H1 (cell line): ENCODE measurements around the gene TLE4. TPM values are rescaled to one million over a fixed set of nuclear protein-coding genes. Genes with fewer than 3 reads are reported as not detected.

ENCODE experiments used
- CTCF ChIA-PET: fragments of 300-600 bp; sonication (Branson Sonifier 250); formaldehyde crosslinking; loops from one replicate; lab custom pipeline; 2021; ENCODE audit not compliant: partially characterized antibody; lab: Charles Lee
- POLR2A ChIA-PET: fragments of 300-600 bp; sonication (Branson Sonifier 250); formaldehyde crosslinking; loops from one replicate; lab custom pipeline; 2021; ENCODE audit warnings: inconsistent platforms; ENCODE audit not compliant: partially characterized antibody; lab: Charles Lee
- DNase-seq, 2 experiments: peaks; one replicate each; pipeline versions ENCODE4 v3.0.0 to v3.0.0-alpha.2; 2010 to 2022; ENCODE audit warnings: low spot score in 2 of 2, low read depth in 1 of 2, mixed read lengths in 1 of 2
- FAIRE-seq: peaks from 2 replicates; lab custom pipeline; 2011; peaks lifted over from hg19 to GRCh38; lab: Jason Lieb, UNC
- H2AFZ ChIP-seq: 2 replicates; pipeline ENCODE4 v1.8.1; 2012; ENCODE audit warnings: low read length, inconsistent platforms
- H2AK5ac ChIP-seq: 2 replicates; pipeline ENCODE4 v1.6.1; 2013; ENCODE audit warnings: low read depth, low read length
- H2BK120ac ChIP-seq: replicated peaks from 2 replicates; pipeline ENCODE3; 2013; ENCODE audit warnings: low read depth, low read length, inconsistent platforms
- H2BK12ac ChIP-seq: 2 replicates; pipeline ENCODE4 v1.6.1; 2013; ENCODE audit warnings: low read depth, low read length
- H2BK15ac ChIP-seq: 2 replicates; pipeline ENCODE4 v1.6.1; 2013; ENCODE audit warnings: low read length
- H2BK20ac ChIP-seq: 2 replicates; pipeline ENCODE4 v1.6.1; 2013; ENCODE audit warnings: low read length
- H2BK5ac ChIP-seq: 2 replicates; pipeline ENCODE4 v1.6.1; 2013; ENCODE audit warnings: low read depth, low read length
- H3K14ac ChIP-seq: 2 replicates; pipeline ENCODE4 v1.6.1; 2013; ENCODE audit warnings: inconsistent platforms; ENCODE audit not compliant: insufficient read length
- H3K18ac ChIP-seq: 2 replicates; pipeline ENCODE4 v1.6.1; 2013; ENCODE audit warnings: low read length; ENCODE audit errors: extremely low read depth
- H3K23ac ChIP-seq: 2 replicates; pipeline ENCODE4 v1.6.1; 2013; ENCODE audit warnings: inconsistent platforms; ENCODE audit not compliant: insufficient read length
- H3K23me2 ChIP-seq: 2 replicates; pipeline ENCODE4 v1.6.1; 2013; ENCODE audit warnings: low read depth, low read length
- H3K27ac ChIP-seq: 2 replicates; pipeline ENCODE4 v1.6.1; 2011; ENCODE audit warnings: low read depth, low read length, inconsistent platforms
- H3K27me3 ChIP-seq, 4 experiments: replicated peaks in 1 of 4; 1 replicate in 1 of 4; 2 replicates in 3 of 4; pipeline versions ENCODE4 v1.6.1 to v1.8.1; 2011 to 2013; ENCODE audit warnings: low read length in 3 of 4, mild to moderate bottlenecking in 3 of 4, inconsistent platforms in 2 of 4, mixed read lengths in 2 of 4, moderate library complexity in 1 of 4; ENCODE audit not compliant: control insufficient read depth in 3 of 4, insufficient read depth in 3 of 4; ENCODE audit errors: extremely low read depth in 1 of 4
- H3K36me3 ChIP-seq, 4 experiments: 2 replicates each; pipeline versions ENCODE4 v1.6.1 to v1.8.1; 2011 to 2013; ENCODE audit warnings: mild to moderate bottlenecking in 4 of 4, low read length in 3 of 4, moderate library complexity in 2 of 4, control low read depth in 1 of 4, inconsistent platforms in 1 of 4; ENCODE audit not compliant: insufficient read depth in 4 of 4, control insufficient read depth in 2 of 4
- H3K4ac ChIP-seq: replicated peaks from 2 replicates; pipeline ENCODE3; 2013; ENCODE audit warnings: low read length, low read depth, mixed read lengths, inconsistent platforms; ENCODE audit not compliant: insufficient read length
- H3K4me1 ChIP-seq, 4 experiments: replicated peaks in 1 of 4; 1 replicate in 1 of 4; 2 replicates in 3 of 4; pipeline versions ENCODE4 v1.6.1 to v1.8.1; 2011 to 2013; ENCODE audit warnings: low read length in 3 of 4, inconsistent platforms in 2 of 4, mixed read lengths in 1 of 4; ENCODE audit not compliant: insufficient read depth in 4 of 4, control insufficient read depth in 3 of 4
- H3K4me2 ChIP-seq, 2 experiments: 2 replicates each; pipeline versions ENCODE4 v1.6.1 to v1.8.1; 2011 to 2013; ENCODE audit warnings: low read depth in 2 of 2, low read length in 2 of 2, control low read depth in 1 of 2, inconsistent platforms in 1 of 2, mild to moderate bottlenecking in 1 of 2; ENCODE audit not compliant: insufficient read depth in 1 of 2
- H3K4me3 ChIP-seq, 4 experiments: fragments of 200-600, 300-600 bp in 1 of 4; sonication (generic), shearing (Covaris generic), sonication (Bioruptor Twin) in 1 of 4; 2 replicates each; pipeline versions ENCODE4 v1.5.1 to v1.8.1; 2011 to 2016; ENCODE audit warnings: low read length in 4 of 4, low read depth in 3 of 4, control low read depth in 2 of 4, inconsistent platforms in 2 of 4, mild to moderate bottlenecking in 2 of 4, mixed read lengths in 1 of 4, moderate library complexity in 1 of 4; ENCODE audit not compliant: insufficient read depth in 2 of 4; ENCODE audit errors: extremely low read depth in 1 of 4
- H3K56ac ChIP-seq: replicated peaks from 2 replicates; pipeline ENCODE3; 2013; ENCODE audit warnings: low read depth, mild to moderate bottlenecking, mixed read lengths, low read length, inconsistent platforms; ENCODE audit not compliant: insufficient read length
- H3K79me1 ChIP-seq: 2 replicates; pipeline ENCODE4 v1.6.1; 2013; ENCODE audit warnings: low read depth, low read length, control low read depth
- H3K79me2 ChIP-seq, 2 experiments: 2 replicates each; pipeline versions ENCODE4 v1.6.1 to v1.8.1; 2012 to 2013; ENCODE audit warnings: low read length in 2 of 2, mild to moderate bottlenecking in 2 of 2, inconsistent platforms in 1 of 2; ENCODE audit not compliant: insufficient read depth in 2 of 2, control insufficient read depth in 1 of 2
- H3K9ac ChIP-seq, 4 experiments: replicated peaks in 1 of 4; 1 replicate in 1 of 4; 2 replicates in 3 of 4; pipeline versions ENCODE4 v1.6.1 to v1.8.1; 2011 to 2013; ENCODE audit warnings: low read depth in 3 of 4, low read length in 3 of 4, control low read depth in 2 of 4, mild to moderate bottlenecking in 2 of 4, moderate library complexity in 2 of 4, inconsistent platforms in 1 of 4; ENCODE audit errors: extremely low read depth in 1 of 4
- H3K9me3 ChIP-seq, 2 experiments: 2 replicates each; pipeline versions ENCODE4 v1.6.1 to v1.8.1; 2012 to 2013; ENCODE audit warnings: mild to moderate bottlenecking in 2 of 2, moderate library complexity in 2 of 2, control low read depth in 1 of 2, inconsistent platforms in 1 of 2, low read depth in 1 of 2, low read length in 1 of 2, mixed read lengths in 1 of 2; ENCODE audit not compliant: insufficient read depth in 2 of 2
- H4K20me1 ChIP-seq, 2 experiments: replicated peaks in 1 of 2; 2 replicates each; pipeline versions ENCODE3 to v1.8.1; 2011 to 2013; ENCODE audit warnings: inconsistent platforms in 2 of 2, low read length in 2 of 2, mild to moderate bottlenecking in 1 of 2; ENCODE audit not compliant: insufficient read depth in 2 of 2, control insufficient read depth in 1 of 2
- H4K5ac ChIP-seq: 2 replicates; pipeline ENCODE4 v1.6.1; 2013; ENCODE audit warnings: low read length, low read depth, mixed read lengths, inconsistent platforms; ENCODE audit not compliant: insufficient read length
- H4K8ac ChIP-seq: 2 replicates; pipeline ENCODE4 v1.8.0; 2013; ENCODE audit warnings: mild to moderate bottlenecking, moderate library complexity, low read length, inconsistent platforms; ENCODE audit not compliant: insufficient read depth; ENCODE audit errors: extremely low read depth
- H4K91ac ChIP-seq: replicated peaks from 2 replicates; pipeline ENCODE3; 2013; ENCODE audit warnings: low read length, mixed read lengths, inconsistent platforms; ENCODE audit not compliant: insufficient read length
- BACH1 ChIP-seq: IDR thresholded peaks from 2 replicates; pipeline ENCODE4 v1.6.1; 2012; ENCODE audit warnings: low read length, improper control_type of control experiment
- CEBPB ChIP-seq: IDR thresholded peaks from 2 replicates; pipeline ENCODE4 v1.6.1; 2012; ENCODE audit warnings: low read depth, low read length
- EGR1 ChIP-seq: IDR thresholded peaks from 2 replicates; pipeline ENCODE4 v1.6.1; 2011; ENCODE audit warnings: low read depth, low read length, borderline replicate concordance
- HDAC6 ChIP-seq: IDR thresholded peaks from one replicate; pipeline ENCODE4 v1.7.1; 2012; ENCODE audit warnings: low read depth, mild to moderate bottlenecking, inconsistent platforms, low read length, moderate library complexity
- JUN ChIP-seq: IDR thresholded peaks from 2 replicates; pipeline ENCODE4 v1.6.1; 2011; ENCODE audit warnings: low read depth, mild to moderate bottlenecking, improper control_type of control experiment, low read length
- JUND ChIP-seq: IDR thresholded peaks from 2 replicates; pipeline ENCODE4 v1.6.1; 2011; ENCODE audit warnings: mild to moderate bottlenecking, improper control_type of control experiment, low read length
- NRF1 ChIP-seq: IDR thresholded peaks from 2 replicates; pipeline ENCODE4 v1.6.1; 2011; ENCODE audit warnings: mild to moderate bottlenecking, low read depth, low read length, improper control_type of control experiment
- RXRA ChIP-seq: IDR thresholded peaks from 2 replicates; pipeline ENCODE4 v1.6.1; 2011; ENCODE audit warnings: low read depth, mild to moderate bottlenecking, low read length, moderate library complexity; ENCODE audit not compliant: insufficient read depth
- YY1 ChIP-seq: IDR thresholded peaks from 2 replicates; pipeline ENCODE4 v1.6.1; 2011; ENCODE audit warnings: low read depth, mild to moderate bottlenecking, low read length
- WGBS, 2 experiments: shearing (Covaris generic) in 1 of 2; methylation state at CpG; one replicate each; pipeline versions ENCODE4 v1.1.6 to v1.1.7; 2013 to 2015; ENCODE audit warnings: low lambda C conversion rate in 2 of 2, mixed read lengths in 2 of 2, inconsistent platforms in 1 of 2, low coverage in 1 of 2, missing lambda C conversion rate in 1 of 2; ENCODE audit not compliant: insufficient replicate concordance in 2 of 2, insufficient coverage in 1 of 2, insufficient read length in 1 of 2; ENCODE audit errors: extremely low coverage in 1 of 2, missing lambda C conversion rate in 1 of 2; 5-methylcytosine and 5-hydroxymethylcytosine counted together
- polyA plus RNA-seq, 7 experiments: library from polyadenylated mRNA; depleted of rRNA in 3 of 7; stranded (reverse) in 5 of 7; unstranded in 2 of 7; fragments of >200 nt in 5 of 7; fragments of 200-250 nt in 2 of 7; gene quantifications; 1 replicate in 5 of 7; 2 replicates in 1 of 7; 4 replicates in 1 of 7; pipeline versions ENCODE4 v1.2.1 to v1.2.3, GENCODE V29; 2011 to 2013; ENCODE audit warnings: missing spikeins in 2 of 7, mixed read lengths in 2 of 7
- total RNA-seq: library from RNA; stranded (reverse); fragmentation: NEBNext Ultra II Directional; extraction: Animal tissue kit (Norgen Biotek cat#: 25700); gene quantifications from 2 replicates; pipeline ENCODE4 v1.2.1, GENCODE V29; 2021

TLE4 gene
- total and polyA plus RNA-seq, 2 of the 8 experiments (the other 6 are each of a cell fraction or from before 2014, with no cell fraction given) = 32.4 to 36.9 TPM

DNA sequence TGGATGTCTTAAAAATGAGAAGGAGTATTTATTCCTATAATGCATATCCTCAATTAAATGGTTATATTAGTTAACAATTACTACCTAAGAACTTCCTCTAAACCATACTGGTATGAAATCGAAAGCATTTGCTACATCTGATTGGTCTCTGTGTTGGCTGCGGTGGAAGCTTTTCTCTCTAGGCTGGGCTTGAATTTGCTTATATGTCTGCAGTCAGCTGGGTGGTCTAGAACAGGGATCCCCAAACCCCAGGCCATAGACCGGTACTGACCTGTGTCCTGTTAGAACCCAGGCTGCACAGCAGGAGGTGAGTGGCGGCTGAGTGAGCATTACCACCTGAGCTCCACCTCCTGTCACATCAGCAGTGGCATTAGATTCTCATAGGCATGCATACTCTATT is 112.3 kb downstream of the TLE4 start:
- Histone ChIP-seq H4K91ac (no peak overlapping the region), H2BK120ac (no peak overlapping the region), H3K23me2 (peaks cover 2% of the 10 kb centered on the region; the same call in 1 of the 2 replicates), H2AK5ac (no peak overlapping the region), H3K56ac (no peak overlapping the region), H2AFZ (no peak overlapping the region), H3K79me1 (no peaks in the 10 kb centered on the region), H3K9ac (no peak overlapping the region), H4K8ac (no peak overlapping the region), H3K4me1 (peaks cover 0 to 5% (median 0%) of the 10 kb centered on the region in 4 experiments; a peak in 2 of 7 replicates), H3K18ac (no peak overlapping the region), H2BK15ac (no peak overlapping the region), H2BK5ac (no peak overlapping the region), H4K20me1 (no peaks in the 10 kb centered on the region), H4K5ac (no peak overlapping the region), H3K23ac (no peak overlapping the region), H3K27me3 (no peaks in the 10 kb centered on the region), H3K79me2 (no peaks in the 10 kb centered on the region), H3K4ac (no peak overlapping the region), H3K14ac (no peak overlapping the region), H2BK20ac (no peak overlapping the region), H3K4me3 (no peak overlapping the region), H3K9me3 (no peaks in the 10 kb centered on the region), H2BK12ac (no peak overlapping the region), H3K27ac (no peak overlapping the region), H3K4me2 (no peak overlapping the region), H3K36me3 (peaks cover 0 to 6% (median 0%) of the 10 kb centered on the region in 4 experiments; a peak in 2 of 8 replicates)
- DNase-seq = no peak
- WGBS, 2 experiments = 96% methylated on average over 4 of the region's 4 CpGs; no CpG with 5 or more reads in 1 of the 2 experiments
- CTCF ChIA-PET = no interaction called here
- FAIRE-seq = no peak
- POLR2A ChIA-PET = interaction anchor here (0.6 to 1.5 kb wide), 3 partner anchors 10 to 113 kb away, joined by 4 read pairs; partner anchors contain the start of gene TLE4
- TF ChIP-seq RXRA (no peak), JUND (no peak), HDAC6 (no peak), JUN (no peak), CEBPB (no peak), NRF1 (no peak), YY1 (no peak), EGR1 (no peak), BACH1 (no peak)
